SIG-M5 (cell line): ENCODE data around the gene OCLN.
"Not testable (repeated sequence)": the region's sequence is repeated elsewhere in the genome, so short reads cannot be mapped to it uniquely, and the experiment has no call there.

Experiments used
- DNase-seq: peaks from one replicate; lab custom pipeline; 2025; lab: John Stamatoyannopoulos, UW

Gene OCLN

DNA sequence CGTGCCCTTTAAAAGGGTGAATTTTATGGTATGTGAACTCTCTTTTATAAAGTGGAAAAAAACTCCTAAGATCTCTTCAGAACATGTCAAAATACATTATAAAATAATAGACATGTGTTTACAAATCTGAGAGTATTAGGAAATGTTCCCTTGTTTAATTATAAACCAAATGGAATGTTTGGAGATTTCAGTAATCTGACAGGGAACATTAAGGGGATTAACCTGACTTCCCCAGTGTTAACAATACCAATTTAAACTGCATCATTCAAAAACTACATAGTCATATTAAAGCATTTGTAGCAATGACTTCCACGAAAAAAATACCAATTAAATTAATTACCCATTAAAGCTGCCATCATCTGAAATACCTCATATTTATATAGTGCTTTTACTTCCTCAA is 1.6 kb upstream of the OCLN start:
- no peak for DNase-seq

DNA sequence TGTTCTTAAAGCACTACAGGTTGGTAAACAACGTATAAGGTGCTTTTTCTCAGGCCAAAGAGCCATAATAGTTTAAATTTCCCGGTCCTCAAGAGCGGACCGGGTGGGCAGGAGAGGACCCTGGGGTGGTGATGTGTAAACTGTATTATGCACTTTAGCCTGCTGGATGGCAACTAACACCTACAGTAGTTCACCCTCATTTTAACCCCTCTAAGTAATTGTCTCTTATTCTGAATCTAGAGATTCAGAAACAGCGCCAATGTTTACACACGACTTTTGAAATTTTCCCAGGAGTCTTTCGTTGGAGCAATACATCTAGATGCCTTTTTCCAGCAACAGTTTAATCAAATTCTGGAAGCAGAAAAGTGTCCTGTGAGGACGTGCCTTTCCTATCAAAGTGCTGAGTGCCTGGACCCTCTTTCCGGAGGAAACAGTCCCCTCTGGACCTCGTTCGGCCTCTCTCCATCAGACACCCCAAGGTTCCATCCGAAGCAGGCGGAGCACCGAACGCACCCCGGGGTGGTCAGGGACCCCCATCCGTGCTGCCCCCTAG is 676 bp upstream of the OCLN start:
- DNase-seq = no peak

DNA sequence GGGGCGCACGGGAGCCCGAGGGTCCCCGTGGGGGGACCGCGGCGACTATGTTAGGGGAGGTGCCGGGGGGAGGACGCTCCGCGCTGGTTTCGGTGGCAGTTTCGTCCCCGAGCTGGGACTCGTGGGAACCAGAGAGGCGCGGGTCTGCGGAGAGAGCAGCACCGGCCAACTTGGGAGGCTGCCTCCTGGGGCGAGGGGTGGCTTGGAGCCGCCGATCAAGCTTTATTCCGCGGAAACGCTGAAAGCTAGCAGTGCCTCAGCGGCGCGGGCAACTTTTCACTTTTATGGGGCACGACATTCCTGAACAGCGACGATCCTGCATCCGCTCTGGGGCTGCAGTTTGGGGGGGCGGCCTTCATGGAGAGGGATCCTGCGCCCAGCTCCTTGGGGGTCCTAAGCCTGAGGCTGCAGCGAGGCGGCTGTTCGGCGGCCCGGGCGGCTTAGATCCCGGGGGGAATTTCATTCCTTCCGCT is 369 bp downstream of the OCLN start:
- no peak for DNase-seq

DNA sequence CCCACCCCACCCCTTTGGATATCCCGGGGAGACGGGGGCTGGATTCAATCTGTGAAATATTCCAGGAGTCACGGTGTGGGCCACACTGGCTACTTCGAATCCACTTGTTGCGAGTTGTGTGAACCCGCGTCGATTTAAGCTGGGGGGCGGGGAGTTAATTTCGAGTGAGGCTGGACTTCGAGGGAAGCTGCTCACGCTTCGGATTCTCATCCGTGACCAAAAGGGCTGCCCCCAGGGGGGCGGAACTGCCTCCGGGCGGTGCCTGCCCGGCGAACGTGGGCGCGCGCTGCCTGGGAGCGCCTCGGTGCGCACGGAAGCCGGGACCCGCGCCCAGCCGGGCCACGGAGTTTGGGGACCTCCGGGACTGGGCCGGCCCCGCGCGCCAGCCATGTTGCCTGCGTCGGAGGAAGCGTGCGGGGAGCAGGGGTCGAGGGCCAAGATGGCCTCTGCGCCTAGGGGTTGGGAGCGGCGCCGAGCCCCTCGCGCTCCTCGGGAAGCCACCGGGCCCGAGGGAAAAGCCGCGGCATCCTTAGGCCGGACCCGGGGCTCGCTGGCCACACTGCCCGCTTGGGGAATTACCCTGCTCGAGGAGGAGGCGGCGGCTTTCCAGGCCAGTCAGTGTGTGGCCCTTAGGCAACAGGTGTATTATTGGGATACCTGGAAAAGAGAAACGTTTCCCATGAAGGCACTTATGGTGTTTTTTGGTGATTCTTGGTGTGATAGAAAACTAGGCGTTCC is 975 bp downstream of the OCLN start:
- DNase-seq = no peak

DNA sequence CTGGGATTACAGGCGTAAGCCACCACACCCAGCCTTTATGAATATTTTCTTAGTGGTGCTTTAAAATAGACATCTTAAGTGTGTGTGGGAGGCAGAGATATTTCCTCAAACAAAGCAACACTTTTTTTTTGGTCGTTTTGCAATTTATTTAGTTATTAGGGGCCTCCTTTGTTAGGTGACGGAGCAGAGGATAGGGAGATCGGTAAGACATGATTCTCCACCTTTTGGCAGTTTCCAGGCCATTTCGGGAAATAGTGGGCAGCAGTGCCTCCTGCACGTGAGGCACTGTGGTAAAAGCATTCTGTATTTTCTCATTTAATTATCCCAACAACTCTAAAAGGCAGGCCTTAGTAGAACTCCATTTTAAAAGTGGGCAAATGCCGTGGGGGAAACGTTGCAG is 1.9 kb downstream of the OCLN start:
- DNase-seq = no peak

DNA sequence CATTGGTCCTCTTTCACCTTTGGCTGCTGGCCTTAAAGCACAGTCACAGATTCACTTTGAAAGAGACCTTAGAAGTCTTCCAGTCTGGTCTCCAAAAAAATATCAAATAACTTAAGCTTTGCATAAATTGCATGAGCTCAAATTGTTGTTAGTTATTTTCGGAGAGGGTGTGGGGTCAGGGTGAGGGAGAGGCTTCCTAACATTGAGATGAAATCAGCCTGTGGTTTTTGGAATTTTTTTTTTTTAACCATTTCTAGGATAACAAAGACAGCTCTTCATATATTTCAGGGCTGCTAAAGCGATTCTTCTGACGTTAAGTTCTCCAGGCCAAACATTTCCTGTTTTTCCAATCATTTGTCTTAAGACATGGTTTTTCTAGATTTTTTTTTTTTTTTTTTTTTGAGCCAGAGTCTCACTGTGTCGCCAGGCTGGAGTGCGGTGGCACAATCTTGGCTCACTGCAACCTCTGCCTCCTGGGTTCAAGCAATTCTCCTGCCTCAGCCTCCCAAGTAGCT is 4.5 kb downstream of the OCLN start:
- DNase-seq = no peak

DNA sequence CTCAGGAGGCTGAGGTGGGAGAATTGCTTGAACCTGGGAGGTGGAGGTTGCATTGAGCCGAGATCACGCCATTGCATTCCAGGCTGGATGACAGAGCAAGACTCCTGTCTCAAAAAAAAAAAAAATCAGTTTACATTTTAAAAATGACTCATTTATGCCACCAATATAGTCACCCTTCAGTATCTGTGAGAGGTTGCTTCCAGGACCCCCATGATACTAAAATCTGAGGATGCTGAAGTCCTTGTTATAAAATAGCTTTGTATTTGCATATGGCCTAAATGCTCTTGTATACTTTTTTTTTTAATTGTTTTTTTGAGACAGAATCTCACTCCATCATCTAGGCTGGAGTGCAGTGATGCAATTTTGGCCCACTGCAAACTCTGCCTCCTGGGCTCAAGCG is 5.8 kb downstream of the OCLN start:
- DNase-seq = no peak

DNA sequence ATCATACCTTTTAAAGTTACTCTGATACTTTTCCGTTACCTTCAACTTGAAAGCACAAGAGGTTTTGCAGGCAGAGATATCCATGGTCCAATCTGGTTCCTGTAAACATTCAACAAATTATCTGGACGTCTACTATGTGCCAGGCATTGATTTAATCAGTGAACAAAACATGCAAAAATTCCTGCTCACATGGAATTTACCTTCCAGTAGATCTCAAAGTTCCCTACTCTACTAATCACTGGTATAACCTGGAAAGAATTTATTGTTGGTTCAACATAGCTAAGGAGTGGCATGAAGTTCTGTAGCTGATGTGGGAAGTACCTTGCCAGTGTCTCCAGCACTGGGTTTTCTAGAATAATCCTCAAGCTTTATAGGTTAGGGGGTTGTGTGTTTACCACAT is 9.8 kb downstream of the OCLN start:
- DNase-seq = no peak

DNA sequence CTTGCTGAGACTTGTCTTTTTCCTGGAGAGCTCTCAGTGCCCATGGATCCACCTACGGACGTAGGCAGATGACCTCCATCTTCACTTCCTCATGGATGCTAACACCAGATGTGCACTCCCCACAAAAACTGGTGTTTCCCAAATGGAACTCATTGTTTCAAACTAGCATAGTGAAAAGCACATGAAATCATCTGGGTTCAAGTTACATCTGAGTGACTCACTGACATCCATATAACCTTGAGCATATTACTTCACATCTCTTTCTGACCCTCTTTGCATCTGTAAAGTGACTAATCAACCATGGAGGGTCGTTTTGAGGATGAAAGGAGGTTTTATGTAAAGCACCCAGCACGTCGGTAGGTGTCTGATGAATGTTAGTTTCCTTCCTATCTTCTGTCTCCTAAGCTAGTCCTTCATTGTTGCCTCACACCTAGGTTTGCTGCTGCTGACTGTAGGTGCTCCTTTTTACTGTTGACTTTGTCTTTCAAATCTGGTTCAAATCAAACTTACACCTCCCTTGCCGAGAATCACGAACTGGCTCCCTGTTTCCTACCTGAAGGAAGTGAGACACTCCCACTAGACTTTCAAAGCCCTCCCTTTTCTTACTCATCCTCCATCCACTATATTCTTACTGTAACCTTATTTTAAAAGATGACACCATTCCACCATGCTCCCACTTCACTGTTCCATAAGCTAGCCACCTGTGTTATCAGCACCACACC is 10.3 kb downstream of the OCLN start:
- no peak for DNase-seq

DNA sequence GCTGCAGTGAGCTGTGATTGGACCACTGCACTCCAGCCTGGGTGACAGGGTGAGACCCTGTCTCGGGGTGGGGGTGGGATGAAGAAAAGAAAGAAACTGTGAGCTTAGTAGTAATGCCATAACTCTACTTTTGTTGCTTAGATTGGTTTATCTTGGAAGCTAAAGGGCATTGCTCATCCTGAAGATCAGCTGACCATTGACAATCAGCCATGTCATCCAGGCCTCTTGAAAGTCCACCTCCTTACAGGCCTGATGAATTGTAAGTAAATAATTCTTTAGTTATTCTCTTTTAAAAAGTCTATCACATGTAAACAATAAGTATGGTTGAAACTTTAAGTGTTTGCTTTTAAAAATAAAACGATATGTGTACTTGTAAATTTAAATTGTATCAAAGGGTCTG is 11.4 kb downstream of the OCLN start:
- no peak for DNase-seq

DNA sequence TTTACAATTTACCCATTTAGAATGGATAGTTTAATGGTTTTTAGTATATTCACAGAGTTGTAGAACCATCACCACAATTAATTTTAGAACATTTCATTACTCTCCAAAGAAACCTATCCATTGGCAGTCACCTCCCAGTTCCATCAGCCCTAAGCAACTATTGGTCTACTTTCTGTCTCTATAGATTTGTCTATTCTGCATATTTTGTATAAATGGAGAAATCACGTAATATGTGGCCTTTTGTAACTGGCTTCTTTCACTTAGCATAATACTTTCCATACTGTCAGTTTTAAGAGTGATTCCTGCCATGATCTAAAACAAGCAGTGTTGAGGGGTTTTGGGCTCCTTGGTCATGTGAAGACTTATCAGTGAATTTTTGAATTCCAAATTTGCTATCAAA is 12.7 kb downstream of the OCLN start:
- no peak for DNase-seq

DNA sequence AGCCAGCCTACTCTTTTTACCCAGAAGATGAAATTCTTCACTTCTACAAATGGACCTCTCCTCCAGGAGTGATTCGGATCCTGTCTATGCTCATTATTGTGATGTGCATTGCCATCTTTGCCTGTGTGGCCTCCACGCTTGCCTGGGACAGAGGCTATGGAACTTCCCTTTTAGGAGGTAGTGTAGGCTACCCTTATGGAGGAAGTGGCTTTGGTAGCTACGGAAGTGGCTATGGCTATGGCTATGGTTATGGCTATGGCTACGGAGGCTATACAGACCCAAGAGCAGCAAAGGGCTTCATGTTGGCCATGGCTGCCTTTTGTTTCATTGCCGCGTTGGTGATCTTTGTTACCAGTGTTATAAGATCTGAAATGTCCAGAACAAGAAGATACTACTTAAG is 16.6 kb downstream of the OCLN start:
- DNase-seq = no peak

DNA sequence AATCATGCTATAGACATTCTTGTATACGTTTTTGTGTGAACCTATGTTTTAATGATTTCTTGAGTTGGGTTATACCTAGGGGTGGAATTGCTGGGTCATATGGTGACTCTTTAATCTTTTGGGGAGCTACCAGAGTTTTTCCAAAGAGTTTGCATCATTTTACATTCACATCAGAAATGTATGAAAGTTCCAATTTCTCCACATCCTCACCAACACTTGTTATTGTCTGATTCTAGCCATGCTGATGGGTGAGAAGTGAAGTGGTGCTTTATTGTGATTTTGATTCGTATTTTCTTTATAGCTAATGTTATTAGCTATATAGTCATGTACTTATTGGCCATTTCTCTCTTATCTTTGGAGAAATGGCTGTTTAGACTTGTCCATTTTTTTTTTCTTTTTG is 18.1 kb downstream of the OCLN start:
- no peak for DNase-seq

DNA sequence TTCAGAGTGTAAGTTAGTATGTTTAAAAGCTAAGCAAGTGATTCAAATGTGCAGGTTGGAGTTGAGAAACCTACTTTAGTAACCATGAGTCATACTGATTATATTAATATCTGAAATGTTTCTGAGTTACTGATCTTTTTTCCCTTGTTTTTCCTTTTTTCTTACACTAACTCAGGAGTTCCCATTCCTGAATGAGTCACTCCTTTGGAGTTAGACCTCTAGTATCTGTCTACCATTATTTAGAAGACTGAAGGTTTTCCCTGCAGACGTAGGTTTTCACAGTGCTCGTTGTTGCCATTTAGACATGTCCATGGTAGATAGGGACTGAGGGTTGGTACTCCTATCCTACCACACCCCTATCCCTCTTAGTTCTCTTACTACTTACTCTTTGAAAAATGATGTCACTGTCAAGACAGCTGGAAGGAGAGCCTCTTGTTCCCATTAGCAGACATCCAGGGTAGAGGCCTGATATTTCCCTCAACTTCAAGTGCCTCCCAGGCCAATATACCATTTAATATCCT is 20.2 kb downstream of the OCLN start:
- no peak for DNase-seq

DNA sequence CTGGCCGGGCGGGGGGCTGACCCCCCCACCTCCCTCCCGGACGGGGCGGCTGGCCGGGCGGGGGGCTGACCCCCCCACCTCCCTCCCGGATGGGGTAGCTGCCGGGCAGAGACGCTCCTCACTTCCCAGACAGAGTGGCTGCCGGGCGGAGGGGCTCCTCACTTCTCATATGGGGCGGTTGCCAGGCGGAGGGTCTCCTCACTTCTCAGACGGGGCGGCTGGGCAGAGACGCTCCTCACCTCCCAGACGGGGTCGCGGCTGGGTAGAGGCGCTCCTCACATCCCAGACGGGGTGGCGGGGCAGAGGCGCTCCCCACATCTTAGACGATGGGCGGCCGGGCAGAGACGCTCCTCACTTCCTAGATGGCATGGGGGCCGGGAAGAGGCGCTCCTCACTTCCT is 23.0 kb downstream of the OCLN start:
- DNase-seq = not testable (repeated sequence)

DNA sequence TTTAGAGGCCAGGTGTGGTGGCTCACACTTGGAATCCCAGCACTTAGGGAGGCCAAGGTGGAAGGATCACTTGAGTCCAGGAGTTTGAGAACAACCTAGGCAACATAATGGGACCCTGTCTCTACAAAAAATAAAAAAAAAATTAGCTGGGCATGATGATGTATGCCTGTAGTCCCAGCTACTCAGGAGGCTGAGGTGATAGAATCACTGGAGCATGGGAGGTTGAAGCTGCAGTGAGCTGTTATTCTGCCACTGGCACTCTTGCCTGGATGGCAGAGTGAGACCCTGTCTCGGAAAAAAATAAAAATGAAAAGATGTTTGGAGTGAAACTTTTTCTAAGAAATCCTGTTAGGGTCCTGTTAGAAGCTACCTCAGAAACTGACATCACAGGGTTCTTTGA is 24.2 kb downstream of the OCLN start:
- DNase-seq = no peak

DNA sequence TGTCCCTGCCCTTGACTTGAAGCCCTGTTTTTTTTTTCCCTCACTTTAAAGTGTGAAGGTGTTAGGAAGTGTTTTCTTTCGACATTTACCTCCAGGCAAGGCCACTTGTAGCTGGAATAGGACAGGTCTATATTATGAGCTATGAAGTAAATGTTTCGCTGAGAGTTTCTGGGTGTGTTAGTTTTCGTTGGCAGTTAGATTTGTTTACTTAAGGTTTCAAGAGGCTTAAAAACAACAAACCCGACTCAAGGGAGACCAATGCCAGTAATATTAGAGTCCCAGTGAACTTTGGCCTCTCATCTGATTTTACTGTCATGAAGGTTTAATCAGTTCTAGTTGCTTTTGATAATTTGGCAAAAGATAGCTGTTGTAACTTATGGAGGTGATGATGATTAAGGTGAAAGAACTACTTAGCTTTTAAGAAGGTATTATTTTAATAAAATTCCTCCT is 25.2 kb downstream of the OCLN start:
- DNase-seq = no peak

DNA sequence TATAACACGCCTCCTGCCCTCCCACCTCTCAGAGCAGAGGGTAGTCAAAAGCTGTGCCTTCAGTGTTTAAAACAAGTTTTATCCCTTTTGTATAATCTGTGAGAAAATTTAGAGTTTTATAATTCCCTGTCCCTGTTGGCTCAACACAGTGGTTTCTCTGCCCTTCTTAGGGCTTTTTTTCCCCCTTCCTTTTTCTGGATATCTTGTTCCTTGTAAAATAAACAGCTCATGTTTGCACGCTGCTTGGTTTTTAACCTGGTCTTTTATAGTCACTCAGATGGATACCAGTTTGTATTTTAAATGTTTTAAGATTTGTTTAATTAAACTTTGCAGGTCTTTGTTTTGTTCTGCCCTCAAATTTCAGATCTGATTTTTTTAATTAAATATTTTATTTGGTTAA is 26.7 kb downstream of the OCLN start:
- DNase-seq = no peak

DNA sequence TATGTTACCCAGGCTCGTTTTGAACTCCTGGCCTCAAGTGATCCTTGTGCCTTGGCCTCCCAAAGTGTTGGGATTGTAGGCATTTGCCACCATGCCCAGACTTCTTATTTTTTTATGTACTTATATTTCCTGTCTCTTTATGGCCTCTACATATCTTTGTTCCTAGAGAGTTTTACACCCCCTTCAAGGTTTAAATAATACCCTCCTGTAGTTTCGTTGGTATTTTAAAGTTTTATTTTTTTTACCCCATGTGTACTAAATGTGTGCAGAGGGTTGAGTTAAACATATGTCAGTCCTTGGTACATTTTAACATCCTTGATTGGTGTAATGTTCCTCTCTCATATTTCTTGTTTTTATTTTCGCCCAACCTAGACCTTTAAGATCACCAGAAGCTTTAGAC is 29.4 kb downstream of the OCLN start:
- DNase-seq = no peak

DNA sequence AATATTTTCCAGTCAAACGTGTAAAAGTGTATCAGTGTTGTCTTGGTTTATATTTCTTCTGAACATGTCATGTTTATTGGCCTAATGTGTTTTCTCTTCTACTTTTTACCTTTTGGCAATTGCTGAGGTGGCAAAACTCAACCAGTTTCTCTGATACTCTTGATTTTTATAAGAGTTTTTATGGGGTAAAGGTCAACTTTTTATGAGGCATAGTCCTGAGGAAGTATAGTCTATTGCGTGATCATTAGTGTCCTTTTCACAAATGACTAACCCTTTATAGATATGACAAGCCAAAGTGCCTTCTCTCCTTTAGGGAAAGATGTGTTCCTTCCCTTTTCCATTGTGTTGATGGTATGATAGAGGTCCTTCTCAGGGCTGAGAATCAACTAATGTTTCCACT is 32.9 kb downstream of the OCLN start:
- DNase-seq = no peak

DNA sequence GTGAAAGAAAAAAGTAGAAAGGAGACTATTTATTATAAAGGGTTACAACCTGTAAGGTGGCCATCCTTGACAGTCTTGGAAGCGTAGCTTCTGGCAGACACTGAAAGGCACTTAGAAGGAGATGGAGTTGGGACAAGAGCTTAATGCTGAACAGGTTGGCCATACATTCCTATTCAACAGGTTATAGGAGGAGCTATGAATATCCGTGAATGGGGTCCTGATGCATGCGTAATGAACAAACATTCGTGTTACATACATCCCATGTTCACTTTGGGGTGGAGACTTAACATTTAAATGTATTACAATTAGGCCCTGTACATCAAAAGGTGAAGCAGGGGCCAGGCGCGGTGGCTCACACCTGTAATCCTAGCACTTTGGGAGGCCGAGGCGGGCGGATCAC is 34.1 kb downstream of the OCLN start:
- no peak for DNase-seq

DNA sequence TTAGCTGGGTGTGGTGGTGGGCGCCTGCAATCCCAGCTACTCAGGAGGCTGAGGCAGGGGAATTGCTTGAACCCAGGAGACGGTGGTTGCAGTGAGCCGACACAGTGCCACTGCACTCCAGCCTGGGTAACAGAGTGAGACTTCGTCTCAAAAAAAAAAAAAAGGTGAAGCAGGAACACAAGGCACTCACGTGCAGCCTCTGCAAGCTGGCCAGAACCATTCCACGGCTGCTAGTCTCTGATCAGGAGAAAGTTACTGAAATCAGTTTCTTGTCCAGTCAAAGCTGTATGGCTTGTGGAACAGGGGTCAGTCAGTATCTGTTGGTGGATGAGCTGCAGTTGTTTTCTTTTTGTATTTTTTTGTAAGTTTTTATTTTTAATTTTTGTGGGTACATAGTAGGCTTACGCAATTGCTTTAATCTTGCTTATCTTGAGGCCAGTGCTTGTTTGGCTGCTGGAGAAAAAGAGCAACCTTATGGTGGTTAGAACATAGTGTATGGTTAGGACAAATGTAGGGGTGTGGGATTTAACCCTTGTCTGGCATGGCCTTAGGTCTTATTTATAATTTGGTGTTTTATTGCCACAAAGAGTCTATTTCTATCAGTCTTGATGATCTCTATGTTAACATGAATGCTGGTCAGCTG is 34.7 kb downstream of the OCLN start:
- no peak for DNase-seq
